Measurements from ENCODE around the gene MTMR1. TPM values are rescaled to one million over a fixed set of nuclear protein-coding genes. Genes with fewer than 3 reads are reported as not detected.

MTMR1 gene
- total and polyA plus RNA-seq, 3 experiments from 2014 or later, result 30.9 to 39.7 (median 38.2) TPM

- DNase-seq, result no peak
- Mint-ChIP-seq H3K9me3 (no peaks in the 10 kb centered on the region), H3K27me3 (no peaks in the 10 kb centered on the region), H3K4me1 (no peaks in the 10 kb centered on the region), H3K27ac (no peak overlapping the region), H3K36me3 (peaks cover 0 to 4% (median 0%) of the 10 kb centered on the region in 3 donors), H3K4me3 (no peak overlapping the region)
- no peak overlapping the region for H3K27ac ChIP-seq (ENCODE audit: low read depth, low read length)
- no peak overlapping the region for H3K4me3 ChIP-seq (ENCODE audit: low read length)
- H3K36me3 ChIP-seq (ENCODE audit: insufficient read depth, low read length), result no peaks in the 10 kb centered on the region
- ChIA-PET POLR2A (no interaction called here), CTCF (interaction anchor here (6.4 kb wide), 1 partner anchor 314 kb away, joined by 72 read pairs; no protein-coding TSS in a partner anchor)
- no peaks in the 10 kb centered on the region for H3K9me3 ChIP-seq (ENCODE audit: low read length)
- H3K27me3 ChIP-seq (ENCODE audit: insufficient read depth, low read length, poor library complexity, severe bottlenecking), result no peaks in the 10 kb centered on the region
- H3K4me1 ChIP-seq (ENCODE audit: insufficient read depth, low read length), result no peaks in the 10 kb centered on the region
These were observed 76.2 kb downstream of the MTMR1 start for GRCh38 chrX:150769408-150769807.

GRCh38 chrX:150770623-150771022, 77.4 kb downstream of the MTMR1 start:
- CTCF ChIA-PET, result interaction anchor here (6.4 kb wide), 1 partner anchor 313 kb away, joined by 72 read pairs; no protein-coding TSS in a partner anchor

GRCh38 chrX:150771116-150771515, 77.9 kb downstream of the MTMR1 start:
- Mint-ChIP-seq H3K27me3 (peaks cover 0 to 2% of the 10 kb centered on the region in 2 donors), H3K4me1 (no peaks in the 10 kb centered on the region), H3K9me3 (no peaks in the 10 kb centered on the region), H3K4me3 (no peak overlapping the region), H3K27ac (no peak overlapping the region), H3K36me3 (peaks cover 0 to 12% (median 0%) of the 10 kb centered on the region in 3 donors)
- POLR2A ChIA-PET, result no interaction called here
- H3K9me3 ChIP-seq (ENCODE audit: low read length), result no peaks in the 10 kb centered on the region
- H3K4me3 ChIP-seq (ENCODE audit: low read length), result no peak overlapping the region
- H3K36me3 ChIP-seq (ENCODE audit: insufficient read depth, low read length), result no peaks in the 10 kb centered on the region
- no peaks in the 10 kb centered on the region for H3K27me3 ChIP-seq (ENCODE audit: insufficient read depth, low read length, poor library complexity, severe bottlenecking)
- no peaks in the 10 kb centered on the region for H3K4me1 ChIP-seq (ENCODE audit: insufficient read depth, low read length)
- CTCF ChIA-PET, result interaction anchor here (1.4 to 6.4 kb wide), 5 partner anchors 8 to 312 kb away, joined by 3 to 72 read pairs (median 6); no protein-coding TSS in a partner anchor
- H3K27ac ChIP-seq (ENCODE audit: low read depth, low read length), result no peak overlapping the region
- no peak for DNase-seq

More at GRCh38 chrX:150770623-150771022, 77.4 kb downstream of the MTMR1 start:
- Histone ChIP-seq H3K27ac (ENCODE audit: low read depth, low read length) (no peak overlapping the region), H3K4me1 (ENCODE audit: insufficient read depth, low read length) (no peaks in the 10 kb centered on the region), H3K4me3 (ENCODE audit: low read length) (no peak overlapping the region), H3K9me3 (ENCODE audit: low read length) (no peaks in the 10 kb centered on the region), H3K27me3 (ENCODE audit: insufficient read depth, low read length, poor library complexity, severe bottlenecking) (no peaks in the 10 kb centered on the region), H3K36me3 (ENCODE audit: insufficient read depth, low read length) (no peaks in the 10 kb centered on the region)
- Mint-ChIP-seq H3K4me3 (no peak overlapping the region), H3K9me3 (no peaks in the 10 kb centered on the region), H3K36me3 (peaks cover 0 to 10% (median 0%) of the 10 kb centered on the region in 3 donors), H3K4me1 (no peaks in the 10 kb centered on the region), H3K27me3 (no peaks in the 10 kb centered on the region), H3K27ac (no peak overlapping the region)
- POLR2A ChIA-PET, result no interaction called here
- no peak for DNase-seq

DNA sequence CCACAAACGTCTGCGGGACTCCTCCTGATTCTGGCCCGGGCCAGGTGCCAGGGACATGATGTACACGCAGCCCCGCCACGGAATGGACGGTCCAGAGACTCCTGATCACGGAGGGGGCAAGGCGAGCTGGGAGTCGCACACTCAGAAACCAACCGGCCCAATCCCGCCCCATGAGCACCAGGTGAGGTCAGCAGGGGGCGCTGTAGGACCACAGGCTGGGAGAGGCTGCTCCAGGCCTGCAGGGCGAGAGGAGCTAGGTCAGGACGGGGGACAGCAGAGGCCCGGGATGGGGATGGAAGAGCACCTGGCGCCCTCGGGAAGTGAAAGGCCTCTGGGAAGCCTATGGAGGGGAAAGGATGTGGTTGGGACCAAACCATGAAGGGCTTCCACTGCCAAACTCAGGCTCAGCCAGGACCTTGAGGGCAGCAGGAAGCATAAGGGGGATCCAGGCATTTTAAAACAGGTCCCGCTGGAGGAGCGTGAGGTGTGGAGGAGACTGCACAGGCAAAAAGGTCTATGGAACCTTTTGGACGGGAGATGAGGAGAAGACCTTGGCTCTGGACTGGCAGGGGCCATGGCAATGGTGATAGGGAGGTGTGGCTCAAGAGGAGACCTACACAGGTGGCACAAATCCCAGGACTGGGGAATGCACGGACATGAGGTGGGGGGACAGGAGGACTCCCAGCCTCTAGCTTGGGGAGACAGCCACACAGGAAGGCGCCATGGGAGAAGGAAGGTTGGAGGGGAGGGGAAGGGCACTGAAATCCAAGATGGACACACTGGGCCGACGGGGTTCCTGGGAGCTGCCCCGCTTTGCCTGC, 79.2 kb downstream of the MTMR1 start:
- H3K36me3 ChIP-seq (ENCODE audit: insufficient read depth, low read length), result no peaks in the 10 kb centered on the region
- Mint-ChIP-seq H3K9me3 (no peaks in the 10 kb centered on the region), H3K36me3 (peaks cover 0 to 22% (median 0%) of the 10 kb centered on the region in 3 donors), H3K27me3 (peaks cover 0 to 2% of the 10 kb centered on the region in 2 donors), H3K4me3 (no peak overlapping the region), H3K4me1 (no peaks in the 10 kb centered on the region), H3K27ac (peak overlapping the region in 1 of 8 donors; percentile 47)
- ChIA-PET CTCF (interaction anchor here (1.0 to 6.4 kb wide), 8 partner anchors 9 to 311 kb away, joined by 3 to 72 read pairs (median 6); no protein-coding TSS in a partner anchor), POLR2A (no interaction called here)
- no peaks in the 10 kb centered on the region for H3K9me3 ChIP-seq (ENCODE audit: low read length)
- H3K27me3 ChIP-seq (ENCODE audit: insufficient read depth, low read length, poor library complexity, severe bottlenecking), result no peaks in the 10 kb centered on the region
- H3K4me1 ChIP-seq (ENCODE audit: insufficient read depth, low read length), result no peaks in the 10 kb centered on the region
- no peak overlapping the region for H3K4me3 ChIP-seq (ENCODE audit: low read length)
- DNase-seq, result peak; percentile 42 to 75 (median 57)
- H3K27ac ChIP-seq (ENCODE audit: low read depth, low read length), result no peak overlapping the region

DNA sequence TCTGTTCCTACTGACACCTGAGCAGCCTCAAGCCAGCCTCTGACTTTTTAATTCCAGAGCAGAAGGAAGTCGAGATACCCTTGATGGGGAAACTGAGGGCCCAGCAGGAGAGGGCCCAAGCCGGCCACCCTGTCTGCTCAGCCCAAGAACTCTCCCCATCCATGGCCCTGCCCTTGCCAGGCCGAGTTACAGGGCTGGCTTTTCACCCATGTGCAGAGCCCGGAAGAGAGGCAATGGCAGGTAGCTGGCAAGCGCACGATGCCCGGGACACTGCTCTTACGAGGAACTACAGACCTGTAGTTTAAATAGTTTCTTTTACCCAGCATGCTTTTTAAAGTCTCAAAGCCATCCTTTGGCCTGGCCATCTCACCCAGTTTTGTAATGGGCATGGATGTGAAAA, 79.9 kb downstream of the MTMR1 start:
- Mint-ChIP-seq H3K36me3 (peaks cover 0 to 23% (median 0%) of the 10 kb centered on the region in 3 donors), H3K27me3 (peaks cover 0 to 2% of the 10 kb centered on the region in 2 donors), H3K9me3 (no peaks in the 10 kb centered on the region), H3K27ac (no peak overlapping the region), H3K4me1 (no peaks in the 10 kb centered on the region), H3K4me3 (no peak overlapping the region)
- no peak for DNase-seq
- no peak overlapping the region for H3K4me3 ChIP-seq (ENCODE audit: low read length)
- H3K27me3 ChIP-seq (ENCODE audit: insufficient read depth, low read length, poor library complexity, severe bottlenecking), result no peaks in the 10 kb centered on the region
- ChIA-PET POLR2A (no interaction called here), CTCF (interaction anchor here (1.9 to 6.4 kb wide), 3 partner anchors 9 to 310 kb away, joined by 7 to 72 read pairs (median 7); no protein-coding TSS in a partner anchor)
- H3K9me3 ChIP-seq (ENCODE audit: low read length), result no peaks in the 10 kb centered on the region
- no peaks in the 10 kb centered on the region for H3K36me3 ChIP-seq (ENCODE audit: insufficient read depth, low read length)
- no peak overlapping the region for H3K27ac ChIP-seq (ENCODE audit: low read depth, low read length)
- H3K4me1 ChIP-seq (ENCODE audit: insufficient read depth, low read length), result no peaks in the 10 kb centered on the region

DNA sequence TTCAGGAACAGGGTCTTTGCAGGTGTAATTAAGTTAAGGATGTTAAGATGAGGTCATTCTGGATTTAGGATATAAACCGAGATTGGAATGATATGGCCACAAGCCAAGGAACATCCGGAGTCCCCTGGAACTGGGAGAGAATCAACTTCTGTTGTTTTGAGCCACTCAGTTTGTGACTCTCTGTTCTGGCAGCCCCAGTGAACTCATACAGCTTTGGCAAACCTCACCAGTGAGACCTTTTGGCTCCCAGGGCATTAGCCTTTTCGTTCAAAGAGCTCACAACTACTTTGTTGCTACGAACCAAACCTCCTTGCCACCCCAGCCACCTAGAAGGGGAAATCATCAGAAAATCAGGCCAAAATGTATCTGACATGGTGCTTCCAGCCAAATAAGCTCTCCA, 80.4 kb downstream of the MTMR1 start:
- POLR2A ChIA-PET, result no interaction called here
- no peak for DNase-seq

GRCh38 chrX:150774798-150775568, 81.8 kb downstream of the MTMR1 start:
- POLR2A ChIA-PET, result no interaction called here
- no peaks in the 10 kb centered on the region for H3K4me1 ChIP-seq (ENCODE audit: insufficient read depth, low read length)
- Mint-ChIP-seq H3K36me3 (peaks cover 0 to 23% (median 0%) of the 10 kb centered on the region in 3 donors), H3K4me1 (no peaks in the 10 kb centered on the region), H3K27ac (peak overlapping the region in 1 of 8 donors; percentile 83), H3K27me3 (peaks cover 0 to 2% of the 10 kb centered on the region in 2 donors), H3K9me3 (no peaks in the 10 kb centered on the region), H3K4me3 (no peak overlapping the region)
- CTCF ChIA-PET, result interaction anchor here (6.4 kb wide), 1 partner anchor 308 kb away, joined by 72 read pairs; no protein-coding TSS in a partner anchor
- no peaks in the 10 kb centered on the region for H3K9me3 ChIP-seq (ENCODE audit: low read length)
- H3K27me3 ChIP-seq (ENCODE audit: insufficient read depth, low read length, poor library complexity, severe bottlenecking), result no peaks in the 10 kb centered on the region
- no peaks in the 10 kb centered on the region for H3K36me3 ChIP-seq (ENCODE audit: insufficient read depth, low read length)
- no peak overlapping the region for H3K27ac ChIP-seq (ENCODE audit: low read depth, low read length)
- H3K4me3 ChIP-seq (ENCODE audit: low read length), result no peak overlapping the region
- no peak for DNase-seq

More for the DNA sequence above, 80.4 kb downstream of the MTMR1 start:
- peaks cover 0 to 2% of the 10 kb centered on the region in 2 donors for H3K27me3 Mint-ChIP-seq
- CTCF ChIA-PET, result interaction anchor here (6.4 kb wide), 1 partner anchor 310 kb away, joined by 72 read pairs; no protein-coding TSS in a partner anchor
- H3K9me3 Mint-ChIP-seq, result no peaks in the 10 kb centered on the region
- Histone ChIP-seq H3K9me3 (ENCODE audit: low read length) (no peaks in the 10 kb centered on the region), H3K4me3 (ENCODE audit: low read length) (no peak overlapping the region), H3K4me1 (ENCODE audit: insufficient read depth, low read length) (no peaks in the 10 kb centered on the region), H3K27me3 (ENCODE audit: insufficient read depth, low read length, poor library complexity, severe bottlenecking) (no peaks in the 10 kb centered on the region), H3K36me3 (ENCODE audit: insufficient read depth, low read length) (no peaks in the 10 kb centered on the region), H3K27ac (ENCODE audit: low read depth, low read length) (no peak overlapping the region)
- H3K36me3 Mint-ChIP-seq, result peaks cover 0 to 23% (median 0%) of the 10 kb centered on the region in 3 donors
- H3K27ac Mint-ChIP-seq, result no peak overlapping the region
- no peaks in the 10 kb centered on the region for H3K4me1 Mint-ChIP-seq
- H3K4me3 Mint-ChIP-seq, result no peak overlapping the region

Measured in CD8-positive, alpha-beta memory T cell (primary cell).